HG03432 (cell line): Measurements from ENCODE around the gene ZCCHC3.

Experiments used
- ATAC-seq: cut with Tn5 transposase; IDR thresholded peaks from one replicate; pipeline ENCODE4 v1.9.1; 2021; ENCODE audit warnings: mild to moderate bottlenecking, moderate library complexity; ENCODE audit not compliant: unreplicated experiment

Gene ZCCHC3

DNA sequence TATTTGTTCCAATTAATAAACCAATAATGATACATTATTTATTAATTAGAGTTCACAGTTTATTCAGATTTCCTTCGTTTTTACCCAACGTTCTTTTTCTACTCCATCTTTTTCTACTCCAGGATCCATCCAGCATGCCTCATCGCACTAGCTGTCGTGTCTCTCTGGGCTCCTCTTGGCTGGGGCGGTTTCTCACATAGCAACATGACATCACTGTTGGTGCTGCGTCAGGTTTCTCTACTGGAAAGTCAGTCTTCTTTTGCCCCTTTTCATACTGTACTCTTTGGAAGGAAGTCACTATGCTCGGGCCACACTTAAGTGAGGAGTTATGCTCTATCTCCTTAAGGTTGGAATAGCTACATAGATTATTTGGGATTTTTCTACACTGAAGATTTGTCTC is 14.2 kb downstream of the ZCCHC3 start:
- ATAC-seq: no peak

DNA sequence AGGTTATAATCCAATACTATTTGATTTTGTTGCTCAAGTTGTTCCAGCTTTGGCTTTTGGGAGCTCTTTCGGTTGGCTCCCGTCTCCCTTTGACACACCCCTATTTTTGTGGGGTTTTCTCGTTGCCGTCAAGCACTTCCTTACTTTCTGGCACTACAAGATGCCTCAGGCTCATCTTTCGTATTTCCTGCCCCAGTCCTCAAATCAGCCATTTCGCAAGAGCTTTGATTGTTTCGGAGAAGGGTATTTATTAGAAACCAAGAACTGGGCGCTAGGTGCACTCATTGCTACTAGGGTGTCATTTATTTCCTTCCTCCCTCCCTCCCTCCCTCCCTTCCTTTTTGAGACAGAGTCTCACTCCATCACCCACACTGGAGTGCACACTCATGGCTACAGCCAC is 14.7 kb downstream of the ZCCHC3 start:
- no peak for ATAC-seq

GRCh38 chr20:312866-313265 is 15.5 kb downstream of the ZCCHC3 start:
- no peak for ATAC-seq

- ATAC-seq: no peak
These were observed 16.0 kb downstream of the ZCCHC3 start for GRCh38 chr20:313402-313801.

DNA sequence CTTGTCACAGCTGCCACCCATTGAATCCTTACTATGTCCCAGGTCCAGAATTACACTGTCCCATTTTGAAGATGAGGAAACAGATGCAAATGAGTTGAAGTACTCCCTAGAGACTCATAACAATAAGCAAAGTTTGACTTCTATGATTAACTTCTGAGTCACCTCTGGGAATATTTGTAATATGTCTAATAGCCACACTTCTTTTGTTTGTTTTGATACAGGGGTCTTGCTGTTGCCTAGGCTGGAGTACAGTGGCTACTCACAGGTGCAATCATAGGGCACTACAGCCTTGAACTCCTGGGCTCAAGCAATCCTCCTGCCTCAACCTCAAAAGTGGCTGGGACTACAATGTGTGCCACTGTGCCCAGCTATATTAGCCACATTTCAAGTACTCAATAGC is 16.6 kb downstream of the ZCCHC3 start:
- no peak for ATAC-seq

DNA sequence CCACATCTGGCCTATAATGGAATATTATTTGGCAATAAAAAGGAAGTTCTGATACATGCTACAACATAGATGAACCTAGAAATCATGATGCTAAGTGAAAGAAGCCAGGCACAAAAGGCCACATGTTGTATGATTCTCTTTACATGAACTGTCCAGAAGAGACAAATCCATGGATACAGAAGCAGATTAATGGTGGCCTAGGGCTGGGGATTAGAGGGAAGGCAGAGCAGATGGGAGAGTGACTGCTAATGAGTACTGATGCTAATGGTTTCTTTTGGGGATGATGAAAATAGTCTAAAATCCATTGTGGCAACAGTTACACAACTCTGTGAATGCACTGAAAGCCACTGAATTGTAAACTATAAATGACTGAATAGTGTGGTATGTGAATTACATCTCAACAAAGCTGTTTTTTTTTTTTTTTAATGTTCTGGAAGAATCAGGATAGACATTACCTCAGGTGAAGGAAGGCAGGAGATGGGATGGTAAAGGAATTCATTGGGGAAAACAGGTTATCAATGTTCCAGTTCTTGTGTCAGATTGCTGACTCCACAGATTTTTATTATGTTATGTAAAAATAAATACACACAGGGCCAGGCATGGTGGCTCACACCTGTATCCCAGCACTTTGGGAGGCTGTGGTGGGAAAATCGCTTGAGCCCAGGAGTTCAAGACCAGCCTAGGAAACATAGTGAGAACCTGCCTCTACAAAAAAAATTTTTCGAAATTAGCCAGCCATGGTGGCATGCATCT is 19.1 kb downstream of the ZCCHC3 start:
- no peak for ATAC-seq

DNA sequence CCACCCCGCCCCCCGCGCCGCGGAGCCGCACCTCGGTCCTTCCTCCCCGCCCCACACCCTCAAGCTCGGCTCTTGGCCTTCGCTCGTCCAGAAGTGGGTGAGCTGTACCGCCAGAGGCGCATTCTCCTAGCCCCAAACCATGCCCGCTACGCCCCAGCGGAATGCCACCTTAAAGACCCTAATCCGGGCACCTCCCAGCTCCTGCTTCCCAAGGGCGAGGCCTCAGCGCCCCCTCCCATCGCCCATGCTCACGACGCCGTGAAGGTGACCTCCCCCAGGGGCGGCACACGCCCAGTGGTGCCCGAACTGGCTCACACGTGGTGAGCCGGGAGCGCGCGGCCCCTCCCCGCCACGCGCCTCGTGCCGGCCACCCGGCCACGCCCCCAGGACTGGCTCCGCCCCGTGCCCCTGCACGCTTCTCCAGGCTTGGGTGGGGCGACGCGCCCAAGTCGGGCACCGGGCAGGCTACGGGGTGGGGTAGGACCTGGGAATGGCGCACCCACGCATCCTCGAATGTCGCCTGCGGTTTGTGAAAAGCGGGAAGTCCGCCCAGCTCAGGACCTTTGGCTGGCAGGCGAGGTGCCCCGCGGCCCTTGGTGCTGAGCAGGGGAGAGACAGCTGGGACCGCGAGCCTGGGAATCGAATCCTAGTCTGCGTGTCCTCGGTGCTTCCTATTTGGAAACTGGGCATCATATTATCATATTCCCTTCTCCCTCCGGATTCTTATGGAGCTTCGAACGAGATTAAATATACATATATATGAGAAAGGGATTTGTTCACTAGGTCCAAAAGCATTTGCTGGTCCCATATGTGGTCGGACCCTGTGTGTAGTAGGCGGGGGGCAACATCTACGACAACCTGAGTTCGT is 27.0 kb downstream of the ZCCHC3 start:
- peak; percentile 54 for ATAC-seq

DNA sequence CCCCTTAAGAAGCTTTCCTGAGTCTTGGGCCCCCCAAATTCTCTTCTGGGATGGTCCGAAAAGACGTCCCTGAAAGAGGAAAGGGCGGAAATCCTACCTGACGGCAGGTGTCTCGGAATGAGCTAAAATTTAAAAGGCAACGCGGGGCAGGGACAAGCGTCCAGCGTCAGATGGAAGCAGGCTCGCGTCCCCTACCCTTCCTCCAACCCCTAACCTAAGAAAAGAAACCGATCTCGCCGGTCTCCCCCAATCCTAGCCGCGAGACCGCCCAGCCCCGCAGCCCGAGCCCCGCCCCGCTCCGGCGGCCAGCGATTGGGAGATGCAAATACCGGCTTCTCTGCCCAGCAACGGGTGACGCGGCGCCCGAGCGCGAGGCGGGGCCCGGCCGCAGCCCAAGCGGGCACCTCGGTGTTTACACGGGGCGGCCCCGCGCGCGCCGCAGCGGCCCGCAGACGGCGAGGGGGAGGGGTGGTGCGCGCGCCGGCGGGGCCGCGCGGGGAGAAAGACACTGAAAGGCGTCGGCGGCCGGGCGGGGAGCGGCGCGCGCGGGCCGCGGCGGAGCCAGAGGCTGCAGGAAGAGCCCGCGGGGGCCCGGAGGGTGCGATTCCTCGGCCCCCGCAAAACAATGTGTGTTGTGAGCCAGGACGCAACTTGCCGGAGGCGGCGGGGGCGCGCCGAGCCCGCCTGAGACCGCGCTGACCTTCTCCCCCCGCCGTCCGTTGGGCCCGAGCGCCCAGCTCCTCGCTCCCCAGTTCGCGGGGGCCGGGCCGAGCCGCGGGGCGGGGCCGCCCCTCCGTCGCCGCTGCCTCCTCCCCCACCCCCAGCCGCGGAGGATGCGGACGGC is 27.9 kb downstream of the ZCCHC3 start, which contains the start of gene SOX12:
Gene SOX12 (plus strand): TSS at position 508 of the 844 bp plus-strand sequence. CDS start 373 bp downstream, outside the sequence.
- ATAC-seq: peak; percentile 79

DNA sequence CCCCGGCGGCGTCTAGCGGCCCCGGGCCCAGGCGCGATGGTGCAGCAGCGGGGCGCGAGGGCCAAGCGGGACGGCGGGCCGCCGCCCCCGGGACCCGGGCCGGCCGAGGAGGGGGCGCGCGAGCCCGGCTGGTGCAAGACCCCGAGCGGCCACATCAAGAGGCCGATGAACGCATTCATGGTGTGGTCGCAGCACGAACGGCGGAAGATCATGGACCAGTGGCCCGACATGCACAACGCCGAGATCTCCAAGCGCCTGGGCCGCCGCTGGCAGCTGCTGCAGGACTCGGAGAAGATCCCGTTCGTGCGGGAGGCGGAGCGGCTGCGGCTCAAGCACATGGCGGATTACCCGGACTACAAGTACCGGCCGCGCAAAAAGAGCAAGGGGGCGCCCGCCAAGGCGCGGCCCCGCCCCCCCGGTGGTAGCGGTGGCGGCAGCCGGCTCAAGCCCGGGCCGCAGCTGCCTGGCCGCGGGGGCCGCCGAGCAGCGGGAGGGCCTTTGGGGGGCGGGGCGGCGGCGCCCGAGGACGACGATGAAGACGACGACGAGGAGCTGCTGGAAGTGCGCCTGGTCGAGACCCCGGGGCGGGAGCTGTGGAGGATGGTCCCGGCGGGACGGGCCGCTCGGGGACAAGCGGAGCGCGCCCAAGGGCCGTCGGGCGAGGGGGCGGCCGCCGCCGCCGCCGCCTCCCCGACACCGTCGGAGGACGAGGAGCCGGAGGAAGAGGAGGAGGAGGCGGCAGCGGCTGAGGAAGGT is 28.7 kb downstream of the ZCCHC3 start:
- ATAC-seq: peak; percentile 14

DNA sequence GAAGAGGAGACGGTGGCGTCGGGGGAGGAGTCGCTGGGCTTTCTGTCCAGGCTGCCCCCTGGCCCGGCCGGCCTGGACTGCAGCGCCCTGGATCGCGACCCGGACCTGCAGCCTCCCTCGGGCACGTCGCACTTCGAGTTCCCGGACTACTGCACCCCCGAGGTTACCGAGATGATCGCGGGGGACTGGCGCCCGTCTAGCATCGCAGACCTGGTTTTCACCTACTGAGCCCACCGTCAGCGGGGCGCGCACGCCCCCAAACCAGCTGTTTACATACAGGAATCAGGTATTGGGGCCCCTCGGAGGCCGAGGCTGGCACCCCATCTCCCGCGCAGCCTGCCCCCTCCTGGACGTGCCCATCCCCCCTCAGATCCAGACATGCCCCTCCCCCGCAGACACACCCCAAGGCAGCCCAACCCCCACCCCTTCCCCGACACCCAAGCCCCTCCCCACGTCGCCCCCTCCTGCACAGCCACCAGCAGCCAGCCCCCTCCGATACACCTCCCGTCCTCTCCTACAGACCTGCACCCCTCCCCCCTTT is 29.3 kb downstream of the ZCCHC3 start:
- ATAC-seq: no peak

DNA sequence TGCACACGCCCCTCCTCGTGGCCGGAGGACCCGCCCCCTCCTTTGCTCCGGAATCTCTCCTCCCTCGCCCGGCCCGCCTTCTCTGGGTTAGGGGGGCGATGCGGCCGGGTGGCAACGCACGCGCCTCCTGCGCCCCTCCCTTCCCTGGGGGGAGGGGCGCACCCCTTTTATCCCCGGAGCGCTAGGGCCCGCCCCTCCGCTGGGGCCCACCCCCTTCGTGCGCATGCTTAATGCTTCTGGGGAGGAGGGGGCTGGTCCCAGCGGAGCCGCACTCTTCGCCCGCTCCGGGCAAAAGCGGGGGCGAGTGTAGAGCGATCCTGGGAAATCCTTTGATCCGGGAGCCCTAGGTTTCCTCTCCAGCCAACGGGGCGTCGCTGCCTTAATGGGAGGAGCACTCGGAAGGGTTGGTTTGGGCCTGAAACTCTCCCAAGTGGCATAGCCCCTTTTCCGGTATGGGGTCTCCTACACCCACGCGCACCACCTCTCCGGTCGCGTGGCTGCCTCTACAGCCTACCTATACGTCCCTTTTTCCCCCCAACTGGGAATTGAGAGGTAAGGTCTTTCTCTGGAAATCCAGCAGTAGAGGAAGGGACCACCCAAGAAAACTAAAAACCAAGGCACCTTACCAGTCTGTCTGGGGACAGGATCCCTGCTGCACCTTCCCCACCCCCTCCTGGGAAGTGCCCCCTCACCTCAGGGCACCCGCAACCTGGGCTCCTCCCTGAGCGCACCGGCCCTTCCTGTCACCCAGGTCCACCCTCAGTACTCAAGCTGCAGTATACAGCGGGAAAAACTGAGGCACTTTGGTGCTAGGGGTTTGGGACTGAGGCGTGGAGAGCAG is 30.0 kb downstream of the ZCCHC3 start:
- no peak for ATAC-seq

- no peak for ATAC-seq
These were observed 30.9 kb downstream of the ZCCHC3 start for GRCh38 chr20:328027-328974.

- no peak for ATAC-seq
These were observed 31.8 kb downstream of the ZCCHC3 start for GRCh38 chr20:328975-329695.

- no peak for ATAC-seq
These were observed 32.5 kb downstream of the ZCCHC3 start for GRCh38 chr20:329851-330232.

DNA sequence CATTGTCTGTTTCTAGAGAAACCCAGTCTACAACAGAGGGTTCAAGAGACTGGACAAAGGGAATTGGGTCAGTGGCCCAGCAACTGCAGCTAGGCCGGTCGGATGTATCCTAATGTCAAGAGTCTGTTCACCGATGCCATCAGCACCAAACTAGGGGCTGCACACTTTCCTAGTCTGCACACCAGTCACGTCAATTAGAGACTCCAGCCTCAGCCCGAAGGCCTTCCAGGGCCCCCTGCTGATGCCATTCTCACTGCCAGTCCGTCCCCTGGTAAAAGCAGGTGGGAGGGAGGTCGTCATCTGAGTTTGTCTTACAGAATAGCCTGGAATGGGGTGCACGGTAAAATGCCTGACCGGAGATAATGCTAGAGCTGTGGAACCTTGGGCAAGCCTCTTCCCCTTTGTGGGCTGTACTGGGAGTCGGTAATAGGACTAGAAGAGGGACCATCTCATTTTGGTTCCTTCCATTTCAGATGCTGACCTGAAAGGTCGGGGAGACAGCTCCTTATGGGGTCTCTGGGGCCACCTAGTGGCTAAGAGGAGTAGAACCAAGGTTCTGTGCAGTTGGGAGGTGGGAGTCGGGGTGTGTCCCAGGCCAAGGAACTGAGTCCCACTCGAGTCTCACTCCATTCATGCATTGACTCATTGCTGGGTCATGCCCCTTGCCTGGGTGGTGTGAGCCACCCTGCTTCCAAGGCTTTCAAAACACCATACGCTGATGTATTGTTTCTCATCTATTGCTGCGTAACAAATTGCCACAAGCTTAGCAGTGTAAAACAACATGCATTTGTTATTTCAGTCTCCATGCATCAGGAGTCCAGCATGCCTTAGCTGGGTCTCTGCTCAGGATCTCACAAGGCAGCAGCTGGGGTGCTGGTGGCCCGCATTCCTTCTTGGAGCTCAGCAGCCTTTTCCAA is 33.1 kb downstream of the ZCCHC3 start:
- no peak for ATAC-seq

- ATAC-seq: no peak
These were observed 37.2 kb downstream of the ZCCHC3 start for GRCh38 chr20:334578-334977.
